IPS DF 6.9 (cell line): ENCODE data around the gene GRID1.
A peak's percentile ranks its signal among the peaks of the same experiment; 100 is the strongest.

Experiments used
- DNase-seq: peaks from one replicate; pipeline ENCODE4 v3.0.0-alpha.2; 2013; ENCODE audit warnings: low read depth, low spot score
- H3K27ac ChIP-seq: one replicate; pipeline ENCODE4 v1.5.1; 2013; ENCODE audit warnings: low read length, control low read depth
- H3K27me3 ChIP-seq: 2 replicates; pipeline ENCODE4 v1.6.1; 2013; ENCODE audit warnings: mild to moderate bottlenecking, low read length; ENCODE audit not compliant: control insufficient read depth, insufficient read depth
- H3K36me3 ChIP-seq: 2 replicates; pipeline ENCODE4 v1.6.1; 2013; ENCODE audit warnings: low read length; ENCODE audit not compliant: control insufficient read depth, insufficient read depth
- H3K4me1 ChIP-seq: 2 replicates; pipeline ENCODE4 v1.6.1; 2013; ENCODE audit warnings: low read length; ENCODE audit not compliant: control insufficient read depth, insufficient read depth
- H3K4me3 ChIP-seq: 2 replicates; pipeline ENCODE4 v1.5.1; 2013; ENCODE audit warnings: mild to moderate bottlenecking, low read length
- H3K9me3 ChIP-seq: 2 replicates; pipeline ENCODE4 v1.6.1; 2013; ENCODE audit warnings: low read length, inconsistent platforms; ENCODE audit not compliant: control insufficient read depth, insufficient read depth
- WGBS: extraction: QIAGEN DNeasy Blood & Tissue Kit; methylation state at CpG from one replicate; pipeline ENCODE4 v1.1.7; 2013; ENCODE audit warnings: mixed read lengths, missing lambda C conversion rate; ENCODE audit not compliant: insufficient read length, insufficient coverage; 5-methylcytosine and 5-hydroxymethylcytosine counted together

Gene GRID1

DNA sequence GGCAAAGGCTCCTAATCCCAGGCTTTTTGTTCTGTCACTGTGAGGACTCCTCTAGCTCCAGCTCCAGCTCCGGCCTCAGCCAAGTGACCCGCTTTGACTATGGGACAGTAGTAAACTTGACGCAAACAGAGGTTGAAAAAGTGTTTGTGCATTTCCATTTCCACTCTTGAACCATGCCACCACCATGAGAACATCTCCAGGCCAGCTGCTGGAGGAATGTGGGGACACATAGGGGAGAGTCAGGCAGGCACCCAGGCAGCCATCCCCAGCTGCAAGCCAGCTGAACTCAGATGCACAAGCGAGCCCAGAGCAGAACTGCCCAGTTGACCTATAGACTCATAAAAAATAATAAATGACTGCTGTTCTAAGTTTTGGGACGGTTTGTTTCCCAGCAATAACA, 224.7 kb downstream of the GRID1 start:
- Histone ChIP-seq H3K36me3 (no peaks in the 10 kb centered on the region), H3K27me3 (no peaks in the 10 kb centered on the region), H3K4me1 (no peaks in the 10 kb centered on the region), H3K27ac (no peak overlapping the region), H3K9me3 (no peaks in the 10 kb centered on the region), H3K4me3 (no peak overlapping the region)
- DNase-seq = no peak
- no CpG with 5 or more reads among the region's 5 CpGs for WGBS

DNA sequence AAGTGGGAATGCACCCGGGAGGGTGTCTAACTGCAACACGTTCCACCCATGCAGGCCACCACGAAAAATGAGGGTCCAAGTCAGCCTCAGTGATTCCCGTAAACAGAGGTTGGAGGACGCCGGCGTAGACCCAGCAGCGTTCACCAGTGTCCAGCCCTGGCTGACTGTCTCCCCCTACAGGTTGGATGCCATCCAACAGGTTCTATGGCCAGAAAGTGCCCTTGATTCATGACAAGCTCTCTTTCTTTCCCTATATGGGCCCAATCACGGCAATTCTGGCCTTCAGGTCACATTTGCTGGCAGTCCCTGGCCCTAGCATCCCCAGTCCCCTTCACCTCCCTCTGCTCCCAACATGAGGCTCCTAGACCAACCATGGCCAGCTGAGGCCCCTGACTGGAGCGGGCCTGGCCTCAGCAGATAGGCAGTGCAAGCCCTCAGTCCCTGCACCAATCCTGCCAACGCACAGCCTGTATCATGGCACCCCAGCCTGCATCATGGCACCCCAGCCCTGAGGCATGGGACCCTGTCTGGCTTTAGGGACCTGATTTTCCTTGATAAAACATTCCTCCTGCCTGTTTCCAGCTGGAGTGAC, 227.4 kb downstream of the GRID1 start:
- no peak overlapping the region for H3K27ac ChIP-seq
- no peaks in the 10 kb centered on the region for H3K9me3 ChIP-seq
- peak; percentile 61 for DNase-seq
- WGBS = no CpG with 5 or more reads among the region's 11 CpGs
- H3K4me1 ChIP-seq = no peaks in the 10 kb centered on the region
- H3K36me3 ChIP-seq = no peaks in the 10 kb centered on the region
- no peak overlapping the region for H3K4me3 ChIP-seq
- H3K27me3 ChIP-seq = no peaks in the 10 kb centered on the region

DNA sequence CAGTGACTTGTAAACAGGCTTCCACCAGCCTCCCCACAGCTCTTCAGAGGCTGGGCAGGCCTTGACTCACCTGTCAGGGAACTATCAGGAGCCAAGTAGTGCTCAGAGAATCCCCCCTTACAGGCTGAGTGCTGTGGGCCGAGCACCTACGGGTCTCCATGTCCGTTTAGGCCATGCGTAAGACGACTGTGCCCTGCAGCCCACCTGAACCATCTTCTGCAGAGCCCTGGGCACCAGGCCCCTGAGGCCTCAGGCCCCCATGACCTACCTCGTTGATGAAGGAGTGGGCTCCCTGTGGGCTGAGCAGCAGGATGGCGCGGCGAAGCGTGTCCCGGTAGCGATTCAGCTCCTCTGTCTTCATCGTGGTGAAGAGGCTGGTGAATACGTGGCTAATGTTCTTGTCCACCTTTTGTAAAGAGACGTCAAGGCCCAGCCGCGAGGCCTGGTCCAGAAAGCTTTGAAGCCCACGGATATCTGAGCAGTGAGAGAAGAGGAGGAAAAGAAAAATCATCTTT, 228.0 kb downstream of the GRID1 start:
- no peaks in the 10 kb centered on the region for H3K4me1 ChIP-seq
- H3K9me3 ChIP-seq = no peaks in the 10 kb centered on the region
- no peaks in the 10 kb centered on the region for H3K36me3 ChIP-seq
- no CpG with 5 or more reads among the region's 18 CpGs for WGBS
- H3K4me3 ChIP-seq = no peak overlapping the region
- H3K27me3 ChIP-seq = no peaks in the 10 kb centered on the region
- DNase-seq = no peak
- no peak overlapping the region for H3K27ac ChIP-seq

DNA sequence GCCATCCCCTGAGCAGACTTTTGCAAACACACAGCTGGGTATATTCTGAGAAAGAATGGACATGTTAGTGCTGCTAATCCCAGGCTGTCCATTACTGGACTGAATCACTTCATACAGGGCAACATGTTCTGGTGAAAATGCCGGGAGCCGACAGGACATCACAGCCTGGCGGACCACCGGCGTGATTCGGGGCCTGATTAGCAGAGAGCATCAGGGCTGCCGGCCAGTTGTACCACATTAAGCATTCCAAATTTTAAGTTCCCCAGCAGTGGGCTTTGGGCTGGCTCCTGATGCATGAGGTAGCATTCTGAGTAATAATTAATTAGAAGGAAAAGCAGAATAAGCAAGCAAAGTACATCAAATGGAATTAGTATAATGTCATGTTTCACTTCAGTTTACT, 229.0 kb downstream of the GRID1 start:
- H3K4me3 ChIP-seq = no peak overlapping the region
- no peak for DNase-seq
- no peaks in the 10 kb centered on the region for H3K9me3 ChIP-seq
- H3K4me1 ChIP-seq = no peaks in the 10 kb centered on the region
- no peak overlapping the region for H3K27ac ChIP-seq
- WGBS = no CpG with 5 or more reads among the region's 7 CpGs
- no peaks in the 10 kb centered on the region for H3K27me3 ChIP-seq
- H3K36me3 ChIP-seq = no peaks in the 10 kb centered on the region

DNA sequence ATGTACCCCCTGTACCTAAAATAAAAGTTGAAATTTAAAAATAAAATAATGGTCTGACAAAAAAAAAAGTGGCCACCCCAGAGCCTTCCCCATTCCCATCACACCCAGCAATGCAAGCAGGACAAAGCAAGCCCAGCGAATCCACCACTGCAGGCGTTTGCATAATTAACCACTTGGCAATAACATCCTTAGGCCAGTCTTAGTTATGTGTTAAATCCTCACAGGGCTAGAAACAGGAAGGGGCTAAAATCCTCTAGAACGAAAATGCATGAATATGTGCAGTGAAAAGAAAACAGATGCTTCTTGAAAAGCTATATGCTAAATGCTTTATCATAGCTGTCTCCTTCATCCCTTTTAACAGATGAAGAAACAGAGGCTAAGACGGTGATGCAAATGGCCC, 229.7 kb downstream of the GRID1 start:
- H3K27me3 ChIP-seq = no peaks in the 10 kb centered on the region
- no peaks in the 10 kb centered on the region for H3K9me3 ChIP-seq
- no peaks in the 10 kb centered on the region for H3K36me3 ChIP-seq
- no peak for DNase-seq
- H3K4me1 ChIP-seq = no peaks in the 10 kb centered on the region
- H3K4me3 ChIP-seq = no peak overlapping the region
- H3K27ac ChIP-seq = no peak overlapping the region
- no CpG with 5 or more reads among the region's 4 CpGs for WGBS

DNA sequence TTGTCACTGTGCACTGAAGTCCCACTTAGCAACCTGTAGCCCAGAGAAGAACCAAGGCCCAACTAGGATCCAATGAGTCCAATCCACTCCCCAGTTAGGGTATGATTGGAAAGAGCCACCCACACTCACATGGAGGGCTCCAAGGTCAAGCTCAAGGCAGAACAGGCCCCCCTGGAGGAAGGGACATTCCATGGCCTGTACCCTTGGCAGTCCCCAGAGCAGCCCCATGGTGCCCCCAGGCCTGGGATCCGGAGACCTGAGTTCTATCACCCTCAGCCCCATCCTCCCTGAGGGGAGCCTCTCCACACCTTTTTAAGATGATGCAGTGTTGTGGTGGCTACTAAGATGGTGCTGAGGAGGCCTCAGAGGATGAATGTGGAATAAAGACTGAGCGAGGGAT, 231.4 kb downstream of the GRID1 start:
- no peaks in the 10 kb centered on the region for H3K27me3 ChIP-seq
- WGBS = no CpG with 5 or more reads among the region's 2 CpGs
- H3K36me3 ChIP-seq = no peaks in the 10 kb centered on the region
- no peak for DNase-seq
- no peak overlapping the region for H3K4me3 ChIP-seq
- H3K27ac ChIP-seq = no peak overlapping the region
- no peaks in the 10 kb centered on the region for H3K4me1 ChIP-seq
- no peaks in the 10 kb centered on the region for H3K9me3 ChIP-seq

DNA sequence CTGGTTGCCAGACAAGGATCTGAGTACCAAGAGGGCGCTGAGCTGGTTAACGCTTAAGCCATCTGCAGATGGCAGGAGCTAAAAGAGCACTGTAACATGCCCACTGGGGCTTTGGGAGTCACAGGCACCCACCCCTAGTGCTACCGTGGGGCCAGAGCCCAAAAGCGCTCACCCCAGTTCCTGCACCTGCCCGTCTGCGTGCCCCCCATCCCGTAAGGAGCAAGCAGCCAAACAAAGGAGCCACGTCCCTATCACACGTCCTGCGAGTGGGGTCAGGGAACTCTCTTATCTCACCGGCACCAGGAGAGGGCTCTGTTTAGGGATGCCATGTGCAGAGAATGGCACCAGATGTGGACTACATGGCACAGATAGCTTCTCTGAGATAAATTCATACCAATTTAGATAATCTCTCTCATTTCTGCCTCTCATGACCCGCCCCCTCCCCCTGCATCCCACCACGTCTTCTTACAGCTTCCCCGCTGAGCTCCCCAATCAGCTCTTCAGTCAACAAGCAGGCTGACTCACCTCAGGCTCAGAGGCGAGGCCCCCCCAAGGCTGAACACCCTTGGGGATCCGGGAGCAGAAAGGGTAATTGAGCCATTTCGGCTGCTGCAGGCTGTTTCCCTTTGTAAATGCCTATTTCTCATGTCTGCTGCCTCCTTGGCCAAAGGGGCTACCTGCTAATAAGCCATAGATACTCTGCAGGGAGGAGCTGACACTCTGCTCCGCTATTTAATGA, 235.7 kb downstream of the GRID1 start:
- no peak for DNase-seq
- Histone ChIP-seq H3K36me3 (no peaks in the 10 kb centered on the region), H3K4me1 (no peaks in the 10 kb centered on the region), H3K27ac (no peak overlapping the region), H3K27me3 (no peaks in the 10 kb centered on the region), H3K9me3 (no peaks in the 10 kb centered on the region), H3K4me3 (no peak overlapping the region)
- WGBS = no CpG with 5 or more reads among the region's 18 CpGs

DNA sequence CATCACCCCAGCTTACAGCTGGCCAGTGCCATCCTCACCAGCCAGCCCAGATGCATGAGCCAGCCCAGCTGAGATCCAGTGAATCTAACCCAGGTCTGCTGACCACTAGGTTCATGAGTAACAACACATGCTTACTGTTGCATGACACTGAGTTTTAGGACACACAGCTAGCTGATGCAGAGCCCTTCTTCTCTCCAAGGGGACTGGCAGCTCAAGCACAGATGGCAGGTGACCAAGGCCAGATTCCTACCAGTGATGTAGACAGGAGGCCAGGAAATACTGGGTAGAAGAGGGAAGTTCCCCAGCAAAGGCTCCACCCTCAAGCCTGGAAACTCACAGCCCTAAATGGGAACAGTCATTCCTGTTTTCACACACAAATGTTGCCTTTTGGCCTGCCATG, 236.6 kb downstream of the GRID1 start:
- no peaks in the 10 kb centered on the region for H3K36me3 ChIP-seq
- H3K27ac ChIP-seq = no peak overlapping the region
- no peaks in the 10 kb centered on the region for H3K9me3 ChIP-seq
- no peak overlapping the region for H3K4me3 ChIP-seq
- DNase-seq = no peak
- H3K27me3 ChIP-seq = no peaks in the 10 kb centered on the region
- no peaks in the 10 kb centered on the region for H3K4me1 ChIP-seq

DNA sequence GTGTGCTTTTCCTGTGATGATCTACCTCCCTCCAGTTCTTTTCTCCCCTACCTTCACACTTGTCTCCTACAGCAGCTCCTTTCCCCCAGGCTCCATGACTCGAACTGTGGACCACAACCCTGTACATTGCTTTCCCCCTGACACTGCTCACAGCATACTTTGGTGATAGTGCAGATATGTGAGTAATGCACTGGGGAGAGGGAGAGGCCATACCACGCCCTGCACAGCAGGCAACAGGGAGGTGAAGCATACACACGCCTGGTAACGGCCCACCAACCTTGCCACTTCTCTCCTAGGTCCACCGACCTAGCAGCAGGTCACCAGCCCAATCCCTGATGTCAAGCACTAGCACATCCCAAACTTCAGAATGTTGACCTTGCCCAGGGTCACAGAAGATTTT, 238.2 kb downstream of the GRID1 start:
- H3K4me3 ChIP-seq = no peak overlapping the region
- H3K27ac ChIP-seq = no peak overlapping the region
- H3K4me1 ChIP-seq = no peaks in the 10 kb centered on the region
- H3K9me3 ChIP-seq = no peaks in the 10 kb centered on the region
- DNase-seq = no peak
- no peaks in the 10 kb centered on the region for H3K27me3 ChIP-seq
- no CpG with 5 or more reads among the region's 5 CpGs for whole genome bisulfite sequencing
- H3K36me3 ChIP-seq = no peaks in the 10 kb centered on the region

DNA sequence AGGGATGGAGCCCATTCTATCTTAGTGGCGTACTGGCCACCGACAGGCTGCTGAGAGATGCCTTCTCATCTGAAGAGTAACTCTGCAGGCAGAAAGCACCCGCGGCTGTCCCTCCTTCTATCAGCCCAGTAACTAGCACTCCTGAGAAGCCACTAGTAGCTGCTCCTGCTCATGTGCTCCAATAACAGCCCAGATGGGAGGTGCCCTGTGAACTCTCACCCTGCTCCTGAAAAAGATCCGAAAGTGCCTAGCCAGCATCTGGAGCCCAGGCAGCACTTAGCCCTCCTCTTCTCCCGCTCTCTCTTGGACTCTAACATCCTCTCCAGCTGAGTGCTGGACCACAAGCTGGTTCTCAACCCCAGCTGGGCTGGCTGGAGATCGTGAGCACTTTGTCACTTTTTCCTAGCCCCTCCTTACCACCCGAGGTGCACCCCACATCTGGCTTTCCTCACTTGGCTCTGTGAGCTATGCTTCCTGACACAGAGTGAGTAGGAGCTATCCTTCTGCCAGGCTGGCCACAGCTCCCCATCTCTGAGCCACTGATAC, 239.2 kb downstream of the GRID1 start:
- Histone ChIP-seq H3K4me1 (no peaks in the 10 kb centered on the region; the same call in 1 of the 2 replicates), H3K27ac (no peak overlapping the region), H3K4me3 (no peak overlapping the region), H3K27me3 (no peaks in the 10 kb centered on the region), H3K9me3 (no peaks in the 10 kb centered on the region), H3K36me3 (no peaks in the 10 kb centered on the region)
- no CpG with 5 or more reads among the region's 8 CpGs for WGBS
- no peak for DNase-seq
